NCI-H1092 (cell line): ENCODE data around the gene ARHGEF3.

Source experiments
- DNase-seq: peaks from one replicate; lab custom pipeline; 2025; lab: John Stamatoyannopoulos, UW

ARHGEF3 gene

DNA sequence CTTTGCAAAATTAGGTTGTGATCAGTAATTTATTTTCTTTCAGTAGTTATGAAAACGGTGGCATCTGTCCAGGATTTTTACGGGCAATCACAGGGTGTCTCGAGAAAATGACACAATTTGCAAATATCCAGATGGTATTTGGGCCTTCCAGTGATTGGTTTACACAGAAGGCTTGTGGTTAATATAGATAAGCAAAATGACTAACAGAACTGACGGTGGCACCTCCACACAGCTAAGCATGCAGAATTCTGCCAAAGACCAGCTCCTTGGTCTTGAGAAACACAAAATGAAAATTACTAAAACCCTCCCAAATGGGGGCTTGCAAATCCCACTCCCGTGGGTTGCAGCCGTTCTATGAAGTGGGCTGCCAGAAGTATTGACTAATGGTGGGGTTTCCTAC lies 5.5 kb downstream of the ARHGEF3 start:
- DNase-seq = no peak

DNA sequence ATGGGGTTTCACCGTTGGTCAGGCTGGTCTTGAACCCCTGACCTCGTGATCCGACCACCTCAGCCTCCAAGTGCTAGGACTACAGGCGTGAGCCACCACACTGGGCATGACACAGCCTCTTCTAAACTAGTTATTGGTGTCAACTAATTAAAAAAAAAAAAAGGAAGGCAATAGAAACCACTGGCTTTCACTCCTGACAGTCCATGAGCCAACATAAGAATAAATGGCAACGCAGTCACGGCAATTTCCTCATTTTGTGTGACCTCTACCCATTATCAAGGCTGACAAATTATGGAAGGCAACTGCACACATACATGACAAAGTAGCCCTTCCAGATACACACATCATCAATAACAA lies 5.9 kb downstream of the ARHGEF3 start:
- DNase-seq = no peak

DNA sequence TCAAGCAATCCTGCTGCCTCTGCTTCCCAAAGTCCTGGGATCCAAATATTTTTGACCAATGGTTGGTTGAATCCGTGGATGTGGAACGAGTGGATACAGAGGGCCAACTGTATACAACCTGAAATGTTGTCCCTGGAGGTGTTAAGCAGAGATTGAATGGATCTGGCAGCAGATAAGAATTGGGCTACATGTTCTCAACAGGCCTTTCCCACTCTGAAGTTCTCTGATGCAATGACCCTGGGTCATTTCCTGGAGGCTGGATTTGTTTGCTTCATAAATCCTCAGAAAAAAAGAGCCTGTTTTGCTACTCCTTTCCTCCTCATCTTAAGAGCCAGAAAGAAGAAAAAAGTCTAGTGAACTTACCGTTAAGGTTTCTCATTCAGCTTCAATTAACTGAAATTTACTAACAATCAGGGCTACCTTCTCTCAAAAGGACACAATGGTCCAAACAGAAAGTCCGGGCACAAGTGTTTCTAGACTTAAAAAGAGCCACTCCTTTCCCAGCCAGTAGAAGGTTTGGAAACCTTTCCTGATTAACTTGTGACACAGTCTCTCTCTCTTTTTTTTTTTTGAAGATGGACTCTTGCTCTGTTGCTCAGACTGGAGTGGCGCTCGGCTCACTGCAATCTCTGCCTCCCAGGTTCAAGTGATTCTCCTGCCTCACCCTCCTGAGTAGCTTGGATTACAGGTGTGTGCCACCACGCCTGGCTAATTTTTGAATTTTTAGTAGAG lies 6.5 kb downstream of the ARHGEF3 start:
- DNase-seq = no peak

DNA sequence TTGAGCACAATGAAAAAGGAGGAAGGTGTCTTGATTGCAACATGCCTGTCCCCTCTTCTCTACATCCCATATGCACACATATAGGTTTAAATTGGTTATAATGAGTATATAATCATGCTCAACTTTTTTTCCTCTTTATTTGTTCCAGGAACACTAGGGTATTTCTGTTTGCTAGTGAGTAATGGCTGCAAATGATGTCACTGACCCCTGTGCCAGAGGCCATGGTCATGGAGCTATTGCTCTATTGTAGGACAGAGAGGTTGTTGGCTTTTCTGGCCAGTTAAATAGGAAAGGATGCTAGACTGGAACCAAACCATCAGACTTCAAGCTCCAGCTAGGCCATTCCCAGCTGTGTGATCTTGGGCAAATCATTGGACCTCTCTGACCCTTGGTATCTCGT lies 9.6 kb downstream of the ARHGEF3 start:
- DNase-seq = no peak

DNA sequence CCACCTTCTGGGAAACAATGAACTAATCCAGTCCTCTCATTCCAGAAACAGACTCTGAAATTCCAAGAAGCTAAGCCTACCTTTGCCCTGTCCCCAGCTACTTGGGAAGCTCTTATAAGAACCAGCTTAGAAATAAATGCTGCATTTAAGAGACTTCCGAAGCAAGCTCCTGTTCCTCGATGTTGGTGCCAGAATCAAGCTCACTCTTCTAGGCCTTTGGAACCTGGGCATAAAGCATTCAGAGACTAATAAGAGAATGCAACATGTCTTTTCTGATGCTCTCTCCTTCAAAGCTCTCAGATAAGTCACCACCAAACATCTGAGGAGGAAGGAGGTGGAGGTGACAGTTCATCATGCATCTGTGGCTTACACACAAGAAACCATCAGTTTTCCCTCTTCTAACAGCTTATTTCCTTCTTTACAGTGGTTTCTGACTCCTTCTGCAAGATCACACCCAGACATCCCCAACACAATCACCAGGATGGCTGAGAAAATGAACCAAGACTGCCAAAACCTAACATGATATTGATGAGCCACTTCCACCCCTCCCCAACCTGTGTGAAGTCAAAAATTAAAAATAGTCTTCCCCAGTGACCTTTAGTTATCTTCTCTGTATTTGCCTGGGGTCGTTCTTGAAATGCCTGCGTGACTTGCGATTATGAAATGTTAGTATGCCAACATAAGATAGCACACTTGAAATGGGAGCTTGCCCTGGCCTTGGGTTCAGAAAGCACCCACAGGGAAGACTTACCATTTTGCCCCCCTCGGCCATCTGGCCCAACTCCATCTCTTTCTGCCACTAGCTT lies 11.5 kb downstream of the ARHGEF3 start:
- no peak for DNase-seq

DNA sequence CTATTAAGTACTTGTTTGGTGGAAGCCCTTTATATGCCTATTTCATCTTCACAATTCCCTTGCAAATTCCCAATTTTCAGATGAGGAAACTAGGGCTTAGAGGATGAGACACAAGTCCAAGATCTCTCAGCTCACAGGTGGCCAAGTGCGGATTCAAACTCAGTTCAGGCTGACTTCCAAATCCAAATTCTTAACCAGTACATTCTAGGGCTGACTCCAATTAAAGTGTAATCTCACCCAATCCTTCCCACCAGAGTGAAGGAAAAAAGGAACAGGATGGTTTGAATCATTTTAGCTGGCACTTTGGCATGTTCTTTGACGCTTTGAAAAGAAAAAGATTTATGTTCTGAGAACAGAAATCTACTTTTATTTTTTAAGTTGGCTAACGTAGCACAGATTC lies 12.7 kb downstream of the ARHGEF3 start:
- DNase-seq = no peak

DNA sequence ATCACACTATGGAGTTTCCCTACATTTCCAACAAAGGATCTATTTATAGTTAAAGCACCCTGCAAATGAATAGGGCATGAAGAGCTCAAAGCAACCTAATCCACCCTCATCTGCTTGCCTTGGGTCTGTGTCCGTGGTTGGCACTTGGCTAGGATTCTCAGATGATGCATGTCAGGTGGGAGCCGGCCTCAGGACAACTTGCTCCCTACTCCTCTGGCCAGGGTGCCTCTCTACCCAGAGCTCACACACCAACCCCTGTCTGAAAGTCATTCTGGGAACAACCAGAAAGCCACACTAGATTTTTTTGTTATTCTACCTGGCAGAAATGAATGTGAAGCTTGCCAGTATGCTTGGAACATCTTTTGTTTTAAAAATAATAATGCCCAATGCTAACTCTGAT lies 13.2 kb downstream of the ARHGEF3 start:
- DNase-seq = no peak

DNA sequence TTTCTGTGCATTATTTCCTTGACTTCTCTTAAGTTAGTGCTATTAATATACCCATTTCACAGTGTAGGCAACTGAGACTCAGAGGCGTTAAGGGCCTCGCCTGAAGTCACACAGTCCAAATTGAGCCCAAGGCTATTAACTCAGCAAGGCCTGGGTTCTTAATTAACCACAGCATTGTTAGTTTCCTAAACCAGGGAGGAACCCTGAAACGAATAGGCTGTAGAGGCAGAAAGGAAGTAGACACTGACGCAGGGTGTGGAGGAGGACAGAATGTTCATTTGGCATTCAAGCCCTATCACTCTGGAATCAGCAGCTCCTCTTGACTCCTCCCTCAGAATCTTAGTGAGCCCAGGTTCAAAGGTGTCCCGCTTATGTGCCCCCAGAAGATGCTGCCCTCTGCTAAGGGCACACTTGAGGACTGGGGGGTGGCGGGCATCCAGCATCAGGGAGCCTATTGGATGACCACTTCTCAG lies 13.9 kb downstream of the ARHGEF3 start:
- DNase-seq = no peak

DNA sequence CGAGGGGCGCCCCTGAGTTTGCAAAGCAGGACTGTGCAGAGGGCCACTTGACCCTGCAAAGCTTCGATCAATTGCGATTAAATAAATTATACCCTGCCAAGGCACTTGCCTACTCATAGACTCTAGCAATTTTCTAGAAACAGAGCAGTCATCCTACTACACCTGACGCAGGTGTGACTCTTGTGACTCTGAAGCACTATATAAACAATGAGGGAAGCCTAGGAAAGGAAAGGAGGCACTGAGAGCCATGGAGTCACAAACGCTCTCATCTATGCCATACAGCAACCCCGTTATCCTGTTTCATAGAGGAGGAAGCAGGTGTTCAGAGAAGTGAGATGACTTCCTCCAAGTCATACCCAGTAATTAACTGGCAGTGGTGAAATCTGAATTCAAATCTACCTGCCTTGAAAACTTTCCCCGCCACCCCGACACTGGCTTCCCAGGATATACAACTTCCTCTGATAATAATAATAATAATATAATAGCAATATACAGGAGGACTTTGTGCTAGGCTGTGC lies 14.4 kb downstream of the ARHGEF3 start:
- no peak for DNase-seq

DNA sequence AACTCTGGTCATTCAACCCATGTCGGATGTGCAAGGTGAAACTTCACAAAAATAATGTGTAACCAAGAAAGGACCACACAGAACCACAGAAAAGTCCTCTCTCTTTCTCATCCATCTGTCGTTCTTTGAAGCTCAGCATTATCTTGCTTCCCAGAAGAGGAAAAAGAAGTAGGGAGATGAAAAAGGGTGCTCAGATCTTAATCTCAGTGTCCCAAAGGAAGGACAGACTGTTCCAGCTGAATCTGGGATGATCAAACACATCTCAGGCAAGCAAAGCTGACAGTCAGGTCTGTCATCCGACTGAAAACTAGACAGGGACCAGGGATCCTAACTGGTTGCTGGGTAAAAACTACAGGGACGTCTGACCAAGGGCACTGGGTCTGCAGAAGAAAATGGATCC lies 16.2 kb downstream of the ARHGEF3 start:
- no peak for DNase-seq

DNA sequence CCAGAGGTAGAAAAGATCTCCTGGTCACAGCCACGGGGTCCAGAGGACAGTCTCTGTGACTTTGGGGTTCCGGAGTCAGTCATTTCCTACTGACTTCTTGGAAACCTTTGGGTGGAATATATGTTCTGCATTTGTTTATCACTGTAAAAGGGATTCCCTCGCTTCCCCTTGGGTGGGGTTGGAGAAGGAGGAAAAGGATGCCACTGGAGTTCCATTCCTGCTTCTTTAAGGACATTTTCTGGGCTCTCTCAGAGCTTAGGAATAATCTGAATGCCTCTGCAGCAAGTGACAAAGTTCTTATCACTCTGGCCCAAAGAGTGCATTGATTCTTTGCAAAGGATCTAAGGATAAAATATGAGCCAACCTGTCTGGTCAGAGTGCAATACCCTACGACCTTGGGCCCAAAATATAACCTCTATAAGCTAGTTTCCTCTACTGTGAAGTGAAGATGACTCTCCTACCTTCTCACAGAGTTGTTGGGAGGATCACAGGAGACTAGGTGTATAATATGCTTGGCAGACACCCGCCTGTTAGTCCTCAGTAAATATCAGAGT lies 17.2 kb downstream of the ARHGEF3 start:
- no peak for DNase-seq

DNA sequence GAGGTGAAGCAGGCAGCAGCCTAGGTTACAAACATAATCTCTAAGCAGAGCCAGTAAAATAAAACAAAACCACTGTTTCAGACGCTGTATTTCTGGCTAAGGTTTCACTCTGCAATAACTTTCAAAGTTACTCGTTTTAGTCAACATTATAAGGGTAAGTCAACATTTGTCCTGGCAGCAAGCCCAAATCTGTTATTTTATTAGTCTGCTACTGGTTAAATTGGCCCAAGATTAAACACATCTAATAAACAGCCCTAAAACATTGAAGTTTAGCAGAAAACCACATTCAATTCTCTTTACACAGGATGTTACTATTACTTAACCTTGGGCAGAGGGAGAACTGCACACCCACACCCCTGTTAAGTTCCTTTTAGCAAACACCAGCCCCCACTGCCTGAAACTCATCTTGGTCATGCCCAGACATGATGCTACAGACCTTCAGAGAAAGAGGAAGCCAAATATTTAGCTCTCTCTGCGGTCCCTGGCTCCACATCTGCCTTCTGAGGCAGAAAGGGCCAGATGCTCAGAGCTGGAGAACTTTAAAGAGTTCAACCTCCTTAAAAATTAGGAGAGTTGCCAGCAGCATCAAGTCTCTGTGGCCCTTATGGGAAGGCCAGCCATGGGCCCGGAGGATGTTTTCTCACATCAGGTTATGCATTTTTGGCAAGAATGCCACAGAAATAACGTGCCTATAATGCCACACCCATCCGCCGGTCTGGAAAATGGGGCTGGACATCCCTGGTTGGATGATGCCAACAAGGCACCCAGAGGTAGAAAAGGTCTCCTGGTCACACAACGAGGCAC lies 17.9 kb downstream of the ARHGEF3 start:
- DNase-seq = peak; percentile 61

DNA sequence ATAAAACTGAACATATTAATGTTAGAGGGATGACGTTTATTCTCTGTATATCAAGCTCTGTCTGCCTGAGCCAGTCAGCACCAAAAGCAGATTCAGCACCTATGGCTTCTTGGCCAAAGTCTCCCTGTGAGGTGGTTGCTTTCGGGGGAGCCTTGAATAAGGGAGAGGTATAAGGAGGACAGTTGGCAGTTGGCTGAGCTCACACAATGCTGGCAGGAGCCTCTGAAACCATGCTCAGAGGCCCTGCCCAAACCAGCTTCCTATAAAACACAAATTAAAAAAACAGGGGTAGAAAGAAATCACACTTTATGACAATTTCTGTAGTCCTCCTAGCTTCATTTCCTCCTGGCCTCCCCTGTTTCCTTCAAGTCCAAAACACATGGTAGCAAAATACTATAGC lies 18.8 kb downstream of the ARHGEF3 start:
- DNase-seq = no peak

DNA sequence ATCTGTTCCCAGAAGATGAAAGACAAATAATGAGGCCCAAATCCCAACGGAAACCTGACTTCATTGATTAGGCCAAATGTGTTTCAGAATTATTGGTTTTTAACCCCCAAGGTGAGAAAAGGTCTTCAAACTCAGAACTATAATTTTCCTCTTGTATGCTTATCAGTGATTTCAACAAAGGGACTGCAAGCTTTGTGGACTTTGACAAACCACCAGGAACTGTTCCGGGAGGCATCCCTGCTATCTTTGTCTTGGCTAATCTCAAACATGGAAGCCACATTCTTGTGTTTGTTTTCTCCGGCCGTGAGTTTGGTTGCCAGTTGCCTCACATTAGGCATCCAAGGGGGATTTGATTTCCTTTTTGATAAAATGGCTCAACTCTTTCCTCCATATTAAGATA lies 19.5 kb downstream of the ARHGEF3 start:
- no peak for DNase-seq

DNA sequence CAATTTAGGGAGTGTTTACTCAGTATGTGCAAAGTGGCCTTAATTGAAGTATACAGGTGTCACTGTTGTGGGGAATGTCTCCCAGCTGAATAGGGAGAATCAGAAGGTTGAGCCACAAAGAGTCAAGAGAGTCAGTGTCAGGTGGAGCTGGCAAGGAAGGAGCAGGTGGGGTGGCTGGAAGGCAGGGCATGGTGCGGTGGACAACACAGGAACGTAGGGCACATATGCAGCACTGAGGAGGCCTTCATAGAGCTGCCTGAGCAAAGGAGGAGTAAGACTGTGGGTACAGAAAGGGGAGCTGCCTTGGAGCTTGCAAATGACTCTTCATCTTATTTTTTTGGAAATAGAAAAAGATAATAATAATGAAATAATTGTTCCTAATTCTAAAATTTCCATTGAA lies 20.0 kb downstream of the ARHGEF3 start:
- no peak for DNase-seq

DNA sequence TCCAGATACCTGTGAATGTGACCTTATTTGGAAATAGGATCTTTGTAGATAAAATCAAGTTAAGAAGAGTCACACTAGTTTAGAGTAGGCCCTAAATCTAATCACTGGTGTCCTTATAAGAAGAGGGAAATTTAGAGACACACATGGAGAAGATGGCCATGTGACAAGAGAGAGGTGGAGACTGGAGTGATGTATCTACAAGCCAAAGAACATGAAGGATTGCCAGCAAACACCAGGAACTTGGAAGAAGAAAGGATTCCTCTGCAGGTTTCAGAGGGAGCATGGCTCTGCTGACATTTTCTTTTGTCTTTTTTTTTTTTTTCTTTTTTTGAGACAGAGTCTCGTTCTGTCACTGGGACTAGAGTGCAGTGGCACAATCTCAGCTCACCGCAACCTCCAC lies 20.8 kb downstream of the ARHGEF3 start:
- no peak for DNase-seq

DNA sequence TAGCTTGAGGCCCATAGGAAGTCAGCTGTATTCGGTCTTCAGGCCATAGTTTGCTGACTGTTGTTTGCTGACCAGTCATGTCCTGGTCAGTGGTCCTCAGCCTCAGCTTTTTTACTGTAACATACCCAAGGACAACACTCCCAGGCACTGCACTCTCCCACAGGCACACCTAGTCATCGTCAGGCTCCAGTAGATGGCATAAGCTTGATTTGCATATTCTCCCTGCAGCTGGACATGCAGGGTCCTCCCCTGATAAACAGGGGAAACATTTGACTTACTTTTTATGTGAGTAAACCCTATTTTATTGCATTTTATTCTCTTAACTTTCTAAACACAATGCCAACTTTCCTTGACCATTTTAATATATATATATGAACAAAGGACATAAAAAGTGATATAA lies 22.9 kb downstream of the ARHGEF3 start:
- no peak for DNase-seq

DNA sequence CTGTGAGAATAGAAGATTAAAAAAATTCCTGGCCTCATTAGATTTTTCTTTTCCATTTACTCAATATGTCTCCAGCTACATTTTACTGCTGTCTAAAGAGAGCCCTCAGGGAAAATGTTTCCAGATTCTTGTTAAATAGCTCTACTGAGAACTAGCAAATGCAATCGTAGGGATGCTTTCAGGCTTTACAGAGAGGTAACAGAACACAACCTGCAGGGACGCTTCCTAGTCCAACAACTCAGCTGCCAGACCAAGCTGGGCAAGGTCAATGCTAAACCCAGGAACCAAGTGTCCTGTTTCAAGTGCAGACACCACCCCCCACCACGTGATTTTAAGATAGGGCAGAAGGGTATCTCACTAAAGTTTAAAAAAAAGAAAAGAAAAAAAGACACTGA lies 25.2 kb downstream of the ARHGEF3 start:
- no peak for DNase-seq

DNA sequence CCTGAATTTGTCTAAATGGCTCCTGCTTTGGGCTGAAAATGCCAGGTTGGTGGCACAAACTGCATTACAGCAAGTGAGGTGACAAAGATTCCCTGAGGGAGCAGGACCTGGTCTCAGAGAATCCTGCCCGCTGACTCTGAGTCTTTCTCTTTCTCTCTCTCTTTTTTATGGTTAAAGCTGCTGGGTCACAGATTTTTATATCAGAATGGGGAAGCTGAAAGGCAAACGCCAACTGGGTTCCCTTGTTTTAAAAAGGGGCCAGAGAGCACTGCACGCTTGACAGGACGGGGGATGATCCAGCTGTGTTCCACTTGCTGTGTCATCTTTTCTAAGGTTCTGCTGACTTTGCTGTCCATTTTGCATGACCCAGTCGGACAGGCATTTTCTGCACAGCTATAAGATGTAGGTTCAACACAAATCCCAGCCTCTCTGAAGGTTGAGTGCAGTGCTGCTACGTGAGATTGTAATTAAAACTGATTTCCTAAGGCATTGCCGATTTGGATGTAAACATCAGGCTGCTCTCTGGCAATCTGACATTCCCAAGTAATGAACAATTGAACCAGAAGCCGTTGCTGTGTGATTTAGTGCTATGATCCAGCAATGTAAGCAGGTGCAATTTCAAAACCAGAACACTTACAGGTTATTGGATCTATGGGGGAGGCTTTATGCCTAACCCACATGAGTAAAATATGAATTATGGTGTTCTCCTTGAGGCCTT lies 25.8 kb downstream of the ARHGEF3 start:
- DNase-seq = no peak

DNA sequence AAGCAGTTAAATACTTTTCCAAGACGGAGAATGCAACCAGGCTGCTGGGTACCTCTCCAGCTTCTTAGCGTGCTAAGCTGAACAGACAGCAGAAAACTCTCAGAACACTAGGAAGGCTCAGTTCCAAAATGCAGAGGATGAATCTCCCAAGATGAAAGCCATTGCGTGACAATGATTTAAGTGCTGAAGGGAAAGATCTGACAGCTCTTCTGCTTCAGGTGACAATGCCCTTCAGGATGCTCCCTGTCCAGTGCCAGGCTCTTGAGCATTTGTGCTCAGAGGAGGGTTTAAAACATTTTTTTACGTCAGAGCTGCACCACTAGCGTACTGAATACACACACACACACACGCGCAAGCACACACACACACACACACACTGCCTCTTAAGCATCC lies 26.3 kb downstream of the ARHGEF3 start:
- DNase-seq = no peak

DNA sequence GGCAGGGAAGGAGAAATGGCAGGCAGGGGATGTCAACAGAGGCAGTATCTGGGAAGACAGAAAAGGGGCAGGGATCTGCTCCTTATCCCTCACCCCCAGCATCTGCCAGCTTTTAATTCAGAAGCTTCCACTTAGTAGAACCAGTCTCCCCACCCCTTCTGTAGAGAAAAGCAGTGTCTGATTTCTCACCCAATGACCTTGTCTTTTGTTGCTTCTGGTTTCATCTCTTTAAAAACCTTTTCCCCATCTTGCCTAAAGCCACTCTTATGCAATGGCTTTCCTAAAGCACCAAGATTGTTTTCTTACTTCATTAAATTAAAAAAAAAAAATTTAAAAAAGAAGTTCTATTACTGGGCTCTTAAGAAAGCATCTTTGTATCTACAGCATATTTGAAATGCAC lies 27.8 kb downstream of the ARHGEF3 start:
- no peak for DNase-seq
